ENCODE measurements around the gene CTNNBL1.

DNA sequence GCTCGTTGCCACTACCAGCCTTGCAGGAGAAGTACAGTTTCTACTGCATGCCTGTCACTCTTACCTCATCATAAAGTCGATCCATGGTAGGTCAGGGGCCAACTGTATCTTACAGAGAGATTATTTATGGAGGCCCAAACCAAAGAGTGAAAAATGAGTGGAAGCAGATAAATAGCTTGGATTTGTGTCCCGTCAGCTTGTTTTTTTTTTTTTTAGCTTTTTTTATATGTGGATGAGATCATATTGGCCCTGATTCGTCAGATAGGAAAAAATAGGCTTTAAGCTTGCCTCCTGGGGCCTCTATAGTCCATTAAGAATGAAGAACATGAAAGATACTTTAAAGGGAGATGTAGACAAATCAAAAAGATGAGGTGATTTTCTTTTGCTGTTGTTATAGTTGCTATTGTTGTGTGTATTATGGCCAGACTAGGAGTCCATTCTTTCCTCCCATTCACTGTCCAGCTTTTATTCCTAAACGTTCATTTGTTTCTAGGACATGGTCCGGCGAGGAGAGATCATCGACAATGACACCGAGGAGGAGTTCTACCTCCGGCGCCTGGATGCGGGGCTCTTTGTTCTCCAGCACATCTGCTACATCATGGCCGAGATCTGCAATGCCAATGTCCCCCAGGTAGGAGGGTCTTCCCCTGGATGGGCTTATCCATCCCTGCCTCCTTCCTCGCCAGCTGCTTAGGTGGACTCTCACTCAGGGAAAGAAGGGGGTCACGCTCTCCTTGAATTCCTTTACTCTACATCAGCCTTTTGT lies 165.8 kb downstream of the CTNNBL1 start:
- TF ChIP-seq POLR2AphosphoS5 (IDR thresholded peaks at IDR 0.05) = no peak
- TF ChIP-seq, protein P1, sequence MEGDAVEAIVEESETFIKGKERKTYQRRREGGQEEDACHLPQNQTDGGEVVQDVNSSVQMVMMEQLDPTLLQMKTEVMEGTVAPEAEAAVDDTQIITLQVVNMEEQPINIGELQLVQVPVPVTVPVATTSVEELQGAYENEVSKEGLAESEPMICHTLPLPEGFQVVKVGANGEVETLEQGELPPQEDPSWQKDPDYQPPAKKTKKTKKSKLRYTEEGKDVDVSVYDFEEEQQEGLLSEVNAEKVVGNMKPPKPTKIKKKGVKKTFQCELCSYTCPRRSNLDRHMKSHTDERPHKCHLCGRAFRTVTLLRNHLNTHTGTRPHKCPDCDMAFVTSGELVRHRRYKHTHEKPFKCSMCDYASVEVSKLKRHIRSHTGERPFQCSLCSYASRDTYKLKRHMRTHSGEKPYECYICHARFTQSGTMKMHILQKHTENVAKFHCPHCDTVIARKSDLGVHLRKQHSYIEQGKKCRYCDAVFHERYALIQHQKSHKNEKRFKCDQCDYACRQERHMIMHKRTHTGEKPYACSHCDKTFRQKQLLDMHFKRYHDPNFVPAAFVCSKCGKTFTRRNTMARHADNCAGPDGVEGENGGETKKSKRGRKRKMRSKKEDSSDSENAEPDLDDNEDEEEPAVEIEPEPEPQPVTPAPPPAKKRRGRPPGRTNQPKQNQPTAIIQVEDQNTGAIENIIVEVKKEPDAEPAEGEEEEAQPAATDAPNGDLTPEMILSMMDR (IDR thresholded peaks at IDR 0.05) = no peak
- TF ChIP-seq POLR2A (IDR thresholded peaks at IDR 0.05; ENCODE audit: low read depth) = no peak

All from esophagus muscularis mucosa (tissue), 3 donors.